Ovary (tissue), 3 donors: ENCODE measurements around the gene MYO1B.

Experiments
- POLR2A ChIP-seq: fragments of 450-650 bp; IDR thresholded peaks from one replicate; pipeline ENCODE4 v1.6.1; 2017; ENCODE audit warnings: antibody characterized with exemption, mild to moderate bottlenecking, moderate library complexity
- TF ChIP-seq, protein P1 (sequence below), 3 donors: fragments of 450-650 bp in 2 of 3; fragments of 200-600 bp in 1 of 3; IDR thresholded peaks; one replicate each; pipeline versions ENCODE4 v1.5.1 to v1.8.0; 2016 to 2022; ENCODE audit warnings: antibody characterized with exemption in 3 of 3, mild to moderate bottlenecking in 1 of 3
- donor health status: DM: no; HTN: no; CAD: no.

- TF ChIP-seq, protein P1, sequence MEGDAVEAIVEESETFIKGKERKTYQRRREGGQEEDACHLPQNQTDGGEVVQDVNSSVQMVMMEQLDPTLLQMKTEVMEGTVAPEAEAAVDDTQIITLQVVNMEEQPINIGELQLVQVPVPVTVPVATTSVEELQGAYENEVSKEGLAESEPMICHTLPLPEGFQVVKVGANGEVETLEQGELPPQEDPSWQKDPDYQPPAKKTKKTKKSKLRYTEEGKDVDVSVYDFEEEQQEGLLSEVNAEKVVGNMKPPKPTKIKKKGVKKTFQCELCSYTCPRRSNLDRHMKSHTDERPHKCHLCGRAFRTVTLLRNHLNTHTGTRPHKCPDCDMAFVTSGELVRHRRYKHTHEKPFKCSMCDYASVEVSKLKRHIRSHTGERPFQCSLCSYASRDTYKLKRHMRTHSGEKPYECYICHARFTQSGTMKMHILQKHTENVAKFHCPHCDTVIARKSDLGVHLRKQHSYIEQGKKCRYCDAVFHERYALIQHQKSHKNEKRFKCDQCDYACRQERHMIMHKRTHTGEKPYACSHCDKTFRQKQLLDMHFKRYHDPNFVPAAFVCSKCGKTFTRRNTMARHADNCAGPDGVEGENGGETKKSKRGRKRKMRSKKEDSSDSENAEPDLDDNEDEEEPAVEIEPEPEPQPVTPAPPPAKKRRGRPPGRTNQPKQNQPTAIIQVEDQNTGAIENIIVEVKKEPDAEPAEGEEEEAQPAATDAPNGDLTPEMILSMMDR (IDR thresholded peaks at IDR 0.05), result no peak
- TF ChIP-seq POLR2A, result no peak
Measured at GRCh38 chr2:191268596-191268995, 23.4 kb downstream of the MYO1B start.
